Activated CD4-positive, alpha-beta T cell treated with anti-CD3 and anti-CD28 coated beads for 36 hours (primary cell): ENCODE measurements around the gene BTBD16. TPM values are rescaled to one million over a fixed set of nuclear protein-coding genes. Genes with fewer than 3 reads are reported as not detected.

Experiments used
- ATAC-seq: fragments of 200-7000 bp; cut with Tn5 transposase; one replicate; pipeline ENCODE4 v1.10.0; 2021; ENCODE audit warnings: mild to moderate bottlenecking, moderate library complexity
- CTCF ChIA-PET: fragments of 350-600 bp; sonication (Branson Sonifier 250); formaldehyde crosslinking; loops from one replicate; lab custom pipeline; 2021; ENCODE audit warnings: antibody characterized with exemption; lab: Charles Lee
- POLR2A ChIA-PET: fragments of 350-600 bp; sonication (Branson Sonifier 250); formaldehyde crosslinking; loops from one replicate; lab custom pipeline; 2021; ENCODE audit warnings: antibody characterized with exemption, inconsistent platforms; lab: Charles Lee
- DNase-seq: peaks from one replicate; pipeline ENCODE4 v3.0.0-alpha.2; 2020
- H3K27ac Mint-ChIP-seq: one replicate; pipeline ENCODE4 v1.8.0; 2021; ENCODE audit warnings: mixed read lengths
- H3K27me3 Mint-ChIP-seq: one replicate; pipeline ENCODE4 v1.8.0; 2021; ENCODE audit warnings: mixed read lengths
- H3K36me3 Mint-ChIP-seq: one replicate; pipeline ENCODE4 v1.8.0; 2021; ENCODE audit warnings: low read depth, mixed read lengths
- H3K4me1 Mint-ChIP-seq: one replicate; pipeline ENCODE4 v1.8.0; 2021; ENCODE audit warnings: mixed read lengths
- H3K4me3 Mint-ChIP-seq: one replicate; pipeline ENCODE4 v1.8.0; 2021; ENCODE audit warnings: mild to moderate bottlenecking, moderate library complexity, mixed read lengths
- H3K9me3 Mint-ChIP-seq: one replicate; pipeline ENCODE4 v1.8.0; 2021; ENCODE audit warnings: low read depth, mixed read lengths
- intact Hi-C, 2 experiments: fragments of 100-400 bp; cut with DNase I in 1 of 2; cut with micrococcal nuclease in 1 of 2; formaldehyde crosslinking; loops; one replicate each; pipeline versions ENCODE4 v1.14.2 to v1.15.1; 2022 to 2024; cut with DNase I, micrococcal nuclease
- total RNA-seq, 2 experiments: library from RNA; stranded (reverse); gene quantifications; one replicate each; pipeline ENCODE4 v1.2.3, GENCODE V29; 2021

The BTBD16 gene
- total RNA-seq, 2 experiments from 2014 or later, result not detected

GRCh38 chr10:122290833-122291532 is 19.9 kb downstream of the BTBD16 start:
- intact Hi-C loops, result no loop called here
- ChIA-PET CTCF (interaction anchor here (0.6 to 1.3 kb wide), 3 partner anchors 8 to 275 kb away, joined by 3 read pairs; no protein-coding TSS in a partner anchor), POLR2A (no interaction called here)
- DNase-seq (no peak), ATAC-seq (no peak)
- Mint-ChIP-seq H3K27me3 (peaks cover 4% of the 10 kb centered on the region), H3K4me1 (peaks cover 12% of the 10 kb centered on the region), H3K36me3 (no peaks in the 10 kb centered on the region), H3K4me3 (no peak overlapping the region), H3K27ac (no peak overlapping the region), H3K9me3 (no peaks in the 10 kb centered on the region)

- intact Hi-C loops, result no loop called here
- Mint-ChIP-seq H3K9me3 (no peaks in the 10 kb centered on the region), H3K4me1 (peaks cover 12% of the 10 kb centered on the region), H3K27me3 (peaks cover 4% of the 10 kb centered on the region), H3K36me3 (no peaks in the 10 kb centered on the region), H3K27ac (no peak overlapping the region), H3K4me3 (no peak overlapping the region)
- DNase-seq, result no peak
- ChIA-PET CTCF (interaction anchor here (1.3 kb wide), 1 partner anchor 274 kb away, joined by 3 read pairs; no protein-coding TSS in a partner anchor), POLR2A (no interaction called here)
- no peak for ATAC-seq
Observed at GRCh38 chr10:122291739-122292138, 20.6 kb downstream of the BTBD16 start.

GRCh38 chr10:122292376-122292775 is 21.3 kb downstream of the BTBD16 start:
- CTCF ChIA-PET, result interaction anchor here (0.6 to 2.7 kb wide), 3 partner anchors 21 to 273 kb away, joined by 3 to 14 read pairs (median 3); no protein-coding TSS in a partner anchor
- H3K4me1 Mint-ChIP-seq, result peaks cover 12% of the 10 kb centered on the region
- intact Hi-C loops, result no loop called here
- ATAC-seq (no peak), DNase-seq (no peak)
- POLR2A ChIA-PET, result no interaction called here
- no peak overlapping the region for H3K27ac Mint-ChIP-seq
- H3K27me3 Mint-ChIP-seq, result peaks cover 4% of the 10 kb centered on the region
- no peaks in the 10 kb centered on the region for H3K36me3 Mint-ChIP-seq
- no peak overlapping the region for H3K4me3 Mint-ChIP-seq
- no peaks in the 10 kb centered on the region for H3K9me3 Mint-ChIP-seq

- POLR2A ChIA-PET, result interaction anchor here (0.7 kb wide), 1 partner anchor 30 kb away, joined by 3 read pairs; no protein-coding TSS in a partner anchor
- Mint-ChIP-seq H3K27ac (no peak overlapping the region), H3K27me3 (no peaks in the 10 kb centered on the region), H3K4me3 (no peak overlapping the region), H3K36me3 (no peaks in the 10 kb centered on the region), H3K4me1 (peaks cover 12% of the 10 kb centered on the region), H3K9me3 (no peaks in the 10 kb centered on the region)
- CTCF ChIA-PET, result interaction anchor here (0.6 to 2.7 kb wide), 7 partner anchors 14 to 272 kb away, joined by 3 to 14 read pairs (median 4); no protein-coding TSS in a partner anchor
- ATAC-seq (peak; percentile 63), DNase-seq (peak; percentile 20)
- intact Hi-C loops, result no loop called here
Observed at GRCh38 chr10:122293156-122293960, 22.3 kb downstream of the BTBD16 start.

- DNase-seq (no peak), ATAC-seq (no peak)
- Mint-ChIP-seq H3K4me1 (peaks cover 12% of the 10 kb centered on the region), H3K27me3 (no peaks in the 10 kb centered on the region), H3K9me3 (no peaks in the 10 kb centered on the region), H3K27ac (no peak overlapping the region), H3K36me3 (no peaks in the 10 kb centered on the region), H3K4me3 (no peak overlapping the region)
- CTCF ChIA-PET, result interaction anchor here (0.6 to 2.7 kb wide), 6 partner anchors 14 to 271 kb away, joined by 3 to 14 read pairs (median 4); no protein-coding TSS in a partner anchor
- POLR2A ChIA-PET, result interaction anchor here (0.7 kb wide), 1 partner anchor 29 kb away, joined by 3 read pairs; no protein-coding TSS in a partner anchor
- intact Hi-C loops, result no loop called here
Observed at GRCh38 chr10:122293961-122294380, 22.9 kb downstream of the BTBD16 start.

GRCh38 chr10:122294511-122295450 is 23.7 kb downstream of the BTBD16 start:
- ATAC-seq (no peak), DNase-seq (no peak)
- Mint-ChIP-seq H3K4me1 (peaks cover 12% of the 10 kb centered on the region), H3K27ac (no peak overlapping the region), H3K4me3 (no peak overlapping the region), H3K36me3 (no peaks in the 10 kb centered on the region), H3K27me3 (peaks cover 3% of the 10 kb centered on the region), H3K9me3 (no peaks in the 10 kb centered on the region)
- POLR2A ChIA-PET, result no interaction called here
- CTCF ChIA-PET, result interaction anchor here (1.0 to 2.7 kb wide), 3 partner anchors 139 to 270 kb away, joined by 3 to 14 read pairs (median 5); no protein-coding TSS in a partner anchor
- intact Hi-C loops, result loop anchor here (5.0 kb wide), 3 partner anchors 48 to 1263 kb away; no protein-coding TSS in a partner anchor

- peaks cover 12% of the 10 kb centered on the region for H3K4me1 Mint-ChIP-seq
- peaks cover 3% of the 10 kb centered on the region for H3K27me3 Mint-ChIP-seq
- no peak overlapping the region for H3K27ac Mint-ChIP-seq
- no peaks in the 10 kb centered on the region for H3K36me3 Mint-ChIP-seq
- ChIA-PET CTCF (interaction anchor here (4.4 kb wide), 1 partner anchor 139 kb away, joined by 87 read pairs; no protein-coding TSS in a partner anchor), POLR2A (no interaction called here)
- DNase-seq (no peak), ATAC-seq (no peak)
- intact Hi-C loops, result loop anchor here (5.0 kb wide), 3 partner anchors 47 to 1262 kb away; no protein-coding TSS in a partner anchor
- no peaks in the 10 kb centered on the region for H3K9me3 Mint-ChIP-seq
- H3K4me3 Mint-ChIP-seq, result no peak overlapping the region
Observed at GRCh38 chr10:122295451-122295809, 24.3 kb downstream of the BTBD16 start.

- ATAC-seq (no peak), DNase-seq (no peak)
- intact Hi-C loops, result loop anchor here (5.0 kb wide), 3 partner anchors 46 to 1261 kb away; no protein-coding TSS in a partner anchor
- Mint-ChIP-seq H3K36me3 (no peaks in the 10 kb centered on the region), H3K4me1 (peaks cover 12% of the 10 kb centered on the region), H3K27ac (no peak overlapping the region), H3K4me3 (no peak overlapping the region), H3K9me3 (no peaks in the 10 kb centered on the region), H3K27me3 (peaks cover 3% of the 10 kb centered on the region)
- POLR2A ChIA-PET, result no interaction called here
- CTCF ChIA-PET, result interaction anchor here (1.1 to 4.4 kb wide), 3 partner anchors 138 to 256 kb away, joined by 3 to 87 read pairs (median 3); no protein-coding TSS in a partner anchor
Observed at GRCh38 chr10:122296363-122297120, 25.4 kb downstream of the BTBD16 start.

GRCh38 chr10:122297583-122297982 is 26.5 kb downstream of the BTBD16 start:
- no peak overlapping the region for H3K27ac Mint-ChIP-seq
- peaks cover 12% of the 10 kb centered on the region for H3K4me1 Mint-ChIP-seq
- peaks cover 3% of the 10 kb centered on the region for H3K27me3 Mint-ChIP-seq
- no peaks in the 10 kb centered on the region for H3K36me3 Mint-ChIP-seq
- DNase-seq, result no peak
- no peaks in the 10 kb centered on the region for H3K9me3 Mint-ChIP-seq
- no peak for ATAC-seq
- intact Hi-C loops, result loop anchor here (5.0 kb wide), 3 partner anchors 45 to 1260 kb away; no protein-coding TSS in a partner anchor
- no peak overlapping the region for H3K4me3 Mint-ChIP-seq
- ChIA-PET POLR2A (no interaction called here), CTCF (interaction anchor here (1.1 to 4.4 kb wide), 6 partner anchors 110 to 255 kb away, joined by 3 to 87 read pairs (median 5); no protein-coding TSS in a partner anchor)

GRCh38 chr10:122298206-122298597 is 27.1 kb downstream of the BTBD16 start:
- intact Hi-C loops, result loop anchor here (1.0 to 5.0 kb wide), 7 partner anchors 44 to 1259 kb away; no protein-coding TSS in a partner anchor
- ATAC-seq (no peak), DNase-seq (no peak)
- ChIA-PET CTCF (interaction anchor here (0.6 to 4.4 kb wide), 15 partner anchors 12 to 268 kb away, joined by 3 to 87 read pairs (median 4); partner anchors contain the start of gene ARMS2), POLR2A (no interaction called here)
- no peaks in the 10 kb centered on the region for H3K9me3 Mint-ChIP-seq
- no peaks in the 10 kb centered on the region for H3K36me3 Mint-ChIP-seq
- H3K27me3 Mint-ChIP-seq, result peaks cover 3% of the 10 kb centered on the region
- no peak overlapping the region for H3K27ac Mint-ChIP-seq
- H3K4me3 Mint-ChIP-seq, result no peak overlapping the region
- H3K4me1 Mint-ChIP-seq, result peaks cover 8% of the 10 kb centered on the region
